Thyroid gland (tissue), 4 donors: ENCODE results near the gene SUPT16H. TPM values are rescaled to one million over a fixed set of nuclear protein-coding genes. Genes with fewer than 3 reads are reported as not detected.

Experiments used
- DNase-seq, 2 donors: peaks; one replicate each; pipeline ENCODE4 v3.0.0-alpha.2; 2019
- H3K27ac ChIP-seq, 3 donors: fragments of 200-600 bp; sonication (generic); 1 replicate in 2 of 3; 2 replicates in 1 of 3; pipeline ENCODE4 v1.5.1; 2016 to 2019; ENCODE audit warnings: mild to moderate bottlenecking in 1 of 3, moderate library complexity in 1 of 3
- H3K27me3 ChIP-seq: fragments of 200-600 bp; sonication (generic); one replicate; pipeline ENCODE4 v1.5.1; 2019
- H3K36me3 ChIP-seq, 2 donors: fragments of 200-600 bp; sonication (generic); one replicate each; pipeline ENCODE4 v1.5.1; 2016 to 2019
- H3K4me1 ChIP-seq, 2 donors: fragments of 200-600 bp; sonication (generic); one replicate each; pipeline ENCODE4 v1.5.1; 2017 to 2019
- H3K4me3 ChIP-seq, 3 donors: fragments of 200-600 bp; sonication (generic); replicated peaks in 1 of 3; 1 replicate in 2 of 3; 2 replicates in 1 of 3; pipeline ENCODE4 v1.5.1; 2016; ENCODE audit warnings: mild to moderate bottlenecking in 1 of 3
- H3K9me3 ChIP-seq: fragments of 200-600 bp; sonication (generic); one replicate; pipeline ENCODE4 v1.5.1; 2017
- POLR2A ChIP-seq, 2 donors: fragments of 450-650 bp; IDR thresholded peaks; one replicate each; pipeline ENCODE4 v1.6.1; 2017; ENCODE audit warnings: antibody characterized with exemption in 2 of 2, mild to moderate bottlenecking in 2 of 2, moderate library complexity in 1 of 2
- WGBS, 2 donors: methylation state at CpG; one replicate each; pipeline ENCODE4 v1.1.5; 2017; 5-methylcytosine and 5-hydroxymethylcytosine counted together
- intact Hi-C: fragments of 100-400 bp; cut with DNase I; formaldehyde crosslinking; loops from one replicate; pipeline ENCODE4 v1.15.1; 2023
- total RNA-seq, 4 donors: library from RNA; depleted of rRNA; stranded (reverse); fragments of >200 nt; gene quantifications; one replicate each; pipeline ENCODE4 v1.2.3, GENCODE V29; 2016
- TF ChIP-seq, protein P1 (sequence below), 6 experiments: fragments of 200-600 bp in 3 of 6; fragments of 450-650 bp in 3 of 6; sonication (generic) in 3 of 6; IDR thresholded peaks; one replicate each; pipeline ENCODE4 v1.5.1; 2016 to 2019; ENCODE audit warnings: antibody characterized with exemption in 6 of 6, mild to moderate bottlenecking in 2 of 6, inconsistent platforms in 1 of 6, moderate library complexity in 1 of 6

SUPT16H gene
- total RNA-seq, 4 donors from 2014 or later, result 58.4 to 87.0 (median 69.9) TPM

DNA sequence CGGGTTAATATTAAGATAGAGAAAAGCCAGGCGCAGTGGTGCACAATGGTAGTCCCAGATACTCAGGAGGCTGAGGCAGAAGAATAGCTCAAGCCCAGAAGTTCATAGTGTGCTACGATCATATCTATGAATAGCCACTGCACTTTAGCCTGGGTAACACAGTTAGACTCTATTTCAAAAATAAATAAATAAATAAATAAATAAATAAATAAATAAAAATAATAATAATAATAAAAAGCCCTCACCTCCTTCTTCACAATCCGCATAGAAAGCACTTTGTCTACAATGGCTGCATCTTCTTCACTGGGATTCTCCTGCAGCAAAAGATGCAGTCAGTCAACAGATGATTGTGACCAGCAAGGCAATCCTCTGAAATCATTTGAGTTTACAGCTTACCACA lies 31.5 kb upstream of the SUPT16H start:
- DNase-seq, result no peak
- H3K4me1 ChIP-seq, result no peaks in the 10 kb centered on the region
- TF ChIP-seq POLR2A (IDR thresholded peaks at IDR 0.05), result no peak
- TF ChIP-seq, protein P1, sequence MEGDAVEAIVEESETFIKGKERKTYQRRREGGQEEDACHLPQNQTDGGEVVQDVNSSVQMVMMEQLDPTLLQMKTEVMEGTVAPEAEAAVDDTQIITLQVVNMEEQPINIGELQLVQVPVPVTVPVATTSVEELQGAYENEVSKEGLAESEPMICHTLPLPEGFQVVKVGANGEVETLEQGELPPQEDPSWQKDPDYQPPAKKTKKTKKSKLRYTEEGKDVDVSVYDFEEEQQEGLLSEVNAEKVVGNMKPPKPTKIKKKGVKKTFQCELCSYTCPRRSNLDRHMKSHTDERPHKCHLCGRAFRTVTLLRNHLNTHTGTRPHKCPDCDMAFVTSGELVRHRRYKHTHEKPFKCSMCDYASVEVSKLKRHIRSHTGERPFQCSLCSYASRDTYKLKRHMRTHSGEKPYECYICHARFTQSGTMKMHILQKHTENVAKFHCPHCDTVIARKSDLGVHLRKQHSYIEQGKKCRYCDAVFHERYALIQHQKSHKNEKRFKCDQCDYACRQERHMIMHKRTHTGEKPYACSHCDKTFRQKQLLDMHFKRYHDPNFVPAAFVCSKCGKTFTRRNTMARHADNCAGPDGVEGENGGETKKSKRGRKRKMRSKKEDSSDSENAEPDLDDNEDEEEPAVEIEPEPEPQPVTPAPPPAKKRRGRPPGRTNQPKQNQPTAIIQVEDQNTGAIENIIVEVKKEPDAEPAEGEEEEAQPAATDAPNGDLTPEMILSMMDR (IDR thresholded peaks at IDR 0.05), result no peak
- no peaks in the 10 kb centered on the region for H3K9me3 ChIP-seq
- H3K27me3 ChIP-seq, result no peaks in the 10 kb centered on the region
- H3K4me3 ChIP-seq, result no peak overlapping the region
- no peak overlapping the region for H3K27ac ChIP-seq
- H3K36me3 ChIP-seq, result peaks cover 55 to 73% of the 10 kb centered on the region in 2 donors
- 95 to 97% methylated on average over 4 of the region's 4 CpGs for WGBS, 2 donors
- intact Hi-C loops, result no loop called here

DNA sequence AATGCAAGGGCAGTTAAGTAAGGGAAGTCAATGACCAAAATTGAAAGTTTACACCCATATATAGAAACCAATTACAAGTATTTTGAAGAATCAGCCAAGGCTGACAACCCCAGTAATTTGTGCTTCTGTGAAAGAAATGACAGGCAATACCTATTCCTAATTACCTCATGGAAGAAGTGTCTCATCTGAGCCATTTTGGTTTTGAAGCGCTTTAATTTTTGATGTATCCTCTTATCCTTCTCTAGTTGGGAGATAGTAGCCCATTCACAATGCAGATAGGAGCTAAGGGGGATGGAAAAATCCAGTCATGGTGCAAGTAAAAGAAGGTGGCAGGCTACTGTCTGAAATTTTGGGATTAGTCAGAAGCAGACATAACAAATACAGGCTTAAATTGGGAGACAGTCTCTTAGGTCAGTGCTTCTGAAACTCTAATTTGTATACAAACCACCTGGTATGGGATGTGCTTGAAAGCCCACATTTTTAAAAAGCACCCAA lies 30.4 kb upstream of the SUPT16H start:
- peaks cover 57 to 75% of the 10 kb centered on the region in 2 donors for H3K36me3 ChIP-seq

DNA sequence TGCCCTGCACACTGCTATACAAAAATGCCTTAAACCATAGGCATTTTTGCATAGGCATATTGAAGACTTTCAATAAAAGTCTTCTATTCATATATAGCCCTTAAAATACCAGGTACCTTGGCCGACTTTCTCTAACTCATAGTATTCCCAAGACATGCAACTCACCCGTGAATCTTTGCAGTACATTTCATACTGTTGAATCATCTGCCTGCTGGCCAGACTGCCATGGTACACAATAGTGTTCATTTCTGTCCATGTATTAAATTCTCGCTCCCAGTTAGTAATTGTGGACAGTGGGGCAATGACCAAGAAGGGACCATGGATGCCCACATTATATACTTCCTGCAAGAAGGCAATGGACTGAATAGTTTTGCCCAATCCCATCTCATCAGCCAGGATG lies 24.3 kb upstream of the SUPT16H start:
- no peaks in the 10 kb centered on the region for H3K4me1 ChIP-seq
- H3K27ac ChIP-seq, result no peak overlapping the region
- no peak overlapping the region for H3K4me3 ChIP-seq
- DNase-seq, result no peak
- H3K27me3 ChIP-seq, result no peaks in the 10 kb centered on the region
- intact Hi-C loops, result no loop called here
- TF ChIP-seq, protein P1 (IDR thresholded peaks at IDR 0.05), result no peak
- 92 to 95% methylated on average over 3 of the region's 3 CpGs for WGBS, 2 donors
- H3K36me3 ChIP-seq, result peaks cover 91 to 98% of the 10 kb centered on the region in 2 donors
- no peaks in the 10 kb centered on the region for H3K9me3 ChIP-seq

More for the DNA sequence above, 30.4 kb upstream of the SUPT16H start:
- DNase-seq, result no peak
- TF ChIP-seq, protein P1 (IDR thresholded peaks at IDR 0.05), result no peak
- no peak for TF ChIP-seq POLR2A (IDR thresholded peaks at IDR 0.05)
- no peaks in the 10 kb centered on the region for H3K9me3 ChIP-seq
- 100% methylated on average over 1 of the region's 1 CpG for WGBS, 2 donors
- H3K4me1 ChIP-seq, result no peaks in the 10 kb centered on the region
- H3K27ac ChIP-seq, result no peak overlapping the region
- intact Hi-C loops, result no loop called here
- H3K27me3 ChIP-seq, result no peaks in the 10 kb centered on the region
- no peak overlapping the region for H3K4me3 ChIP-seq

DNA sequence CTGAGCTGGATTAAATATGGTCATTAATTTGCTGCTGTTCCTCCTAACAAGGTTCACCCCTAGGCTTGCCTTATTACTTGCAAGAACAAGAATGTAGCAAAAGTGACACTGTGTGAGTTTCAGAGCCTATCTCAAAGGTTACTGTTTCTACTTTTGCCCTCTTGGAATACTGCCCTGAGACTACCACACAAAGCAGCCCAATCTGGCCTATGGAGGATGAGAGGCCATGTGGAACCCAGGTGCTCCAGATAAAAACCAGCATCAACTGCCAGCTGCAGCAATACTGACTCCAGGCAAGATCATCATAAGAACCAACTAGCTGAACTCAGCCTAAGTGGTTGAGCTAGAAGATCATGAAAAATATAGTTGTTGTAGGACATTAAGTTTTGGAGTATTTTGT lies 22.4 kb upstream of the SUPT16H start:
- Histone ChIP-seq H3K4me3 (no peak overlapping the region), H3K36me3 (peaks cover 98 to 99% of the 10 kb centered on the region in 2 donors), H3K4me1 (no peaks in the 10 kb centered on the region), H3K27me3 (no peaks in the 10 kb centered on the region), H3K27ac (no peak overlapping the region), H3K9me3 (no peaks in the 10 kb centered on the region)
- TF ChIP-seq POLR2A (IDR thresholded peaks at IDR 0.05), result no peak
- TF ChIP-seq, protein P1 (IDR thresholded peaks at IDR 0.05), result no peak
- DNase-seq, result no peak
- intact Hi-C loops, result no loop called here

DNA sequence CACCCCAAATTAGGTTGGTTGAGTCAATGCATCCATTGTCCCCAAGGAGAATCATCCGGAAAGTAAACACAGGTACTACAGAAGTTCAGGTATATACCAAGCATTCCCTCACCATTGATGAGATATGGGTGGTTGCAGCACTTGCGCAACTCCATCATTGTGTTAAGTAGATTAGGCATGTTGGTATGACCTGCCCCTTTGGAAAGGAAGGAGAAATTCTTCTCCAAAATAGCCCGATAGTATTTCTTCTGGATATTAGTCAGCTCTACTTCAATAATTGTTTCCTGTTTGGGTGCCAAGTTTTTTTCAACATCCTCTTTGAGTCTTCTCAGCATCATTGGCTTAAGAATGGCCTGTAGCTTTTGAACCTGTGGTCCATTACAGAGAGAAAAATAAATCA lies 21.3 kb upstream of the SUPT16H start:
- TF ChIP-seq, protein P1 (IDR thresholded peaks at IDR 0.05), result no peak
- TF ChIP-seq POLR2A (IDR thresholded peaks at IDR 0.05), result no peak
- peaks cover 98 to 99% of the 10 kb centered on the region in 2 donors for H3K36me3 ChIP-seq
- no peaks in the 10 kb centered on the region for H3K4me1 ChIP-seq
- no peak overlapping the region for H3K4me3 ChIP-seq
- H3K27ac ChIP-seq, result no peak overlapping the region
- H3K27me3 ChIP-seq, result no peaks in the 10 kb centered on the region
- 83 to 91% methylated on average over 3 of the region's 3 CpGs for WGBS, 2 donors
- H3K9me3 ChIP-seq, result no peaks in the 10 kb centered on the region
- intact Hi-C loops, result no loop called here
- no peak for DNase-seq
